Activated effector memory CD4-positive, alpha-beta T cell treated with anti-CD3 and anti-CD28 coated beads, Interleukin-2, amount 50 U/mL, for 16 hours (primary cell): ENCODE results near the gene ATXN7.
A peak's percentile ranks its signal among the peaks of the same experiment; 100 is the strongest.

ENCODE experiments used
- DNase-seq: peaks from one replicate; pipeline ENCODE4 v3.0.0-alpha.2; 2020

ATXN7 gene

GRCh38 chr3:63964681-63965485 is 101.2 kb downstream of the ATXN7 start:
- no peak for DNase-seq

- DNase-seq: no peak
These were observed 102.3 kb downstream of the ATXN7 start for GRCh38 chr3:63966007-63966406.

- DNase-seq: no peak
These were observed 103.2 kb downstream of the ATXN7 start for GRCh38 chr3:63966871-63967270.

- peak; percentile 76 for DNase-seq
These were observed 104.3 kb downstream of the ATXN7 start for GRCh38 chr3:63967675-63968611.

- no peak for DNase-seq
These were observed 105.1 kb downstream of the ATXN7 start for GRCh38 chr3:63968612-63969350.

- no peak for DNase-seq
These were observed 106.2 kb downstream of the ATXN7 start for GRCh38 chr3:63969876-63970275.

- DNase-seq: no peak
These were observed 107.2 kb downstream of the ATXN7 start for GRCh38 chr3:63970631-63971475.

- no peak for DNase-seq
These were observed 108.5 kb downstream of the ATXN7 start for GRCh38 chr3:63972196-63972595.

- DNase-seq: no peak
These were observed 109.3 kb downstream of the ATXN7 start for GRCh38 chr3:63972987-63973386.

GRCh38 chr3:63973406-63973805 is 109.7 kb downstream of the ATXN7 start:
- DNase-seq: no peak

GRCh38 chr3:63974451-63974850 is 110.8 kb downstream of the ATXN7 start:
- DNase-seq: no peak

- no peak for DNase-seq
These were observed 112.1 kb downstream of the ATXN7 start for GRCh38 chr3:63975723-63976122.

GRCh38 chr3:63976161-63976871 is 112.6 kb downstream of the ATXN7 start:
- no peak for DNase-seq

- DNase-seq: no peak
These were observed 113.2 kb downstream of the ATXN7 start for GRCh38 chr3:63976872-63977200.

GRCh38 chr3:63977893-63978292 is 114.2 kb downstream of the ATXN7 start:
- DNase-seq: no peak

- DNase-seq: peak; percentile 70
These were observed 115.6 kb downstream of the ATXN7 start for GRCh38 chr3:63979093-63979885.

- DNase-seq: no peak
These were observed 116.4 kb downstream of the ATXN7 start for GRCh38 chr3:63980019-63980418.

- no peak for DNase-seq
These were observed 117.3 kb downstream of the ATXN7 start for GRCh38 chr3:63980830-63981498.

- no peak for DNase-seq
These were observed 118.3 kb downstream of the ATXN7 start for GRCh38 chr3:63981980-63982379.

GRCh38 chr3:63984391-63984790 is 120.7 kb downstream of the ATXN7 start:
- no peak for DNase-seq
